Neural cell (in vitro differentiated cells): Measurements from ENCODE around the gene IGSF9B.

ENCODE experiments used
- CTCF ChIP-seq: fragments of 450-650 bp; IDR thresholded peaks from 2 replicates; pipeline ENCODE4 v1.5.1; 2014; ENCODE audit warnings: antibody characterized with exemption, mild to moderate bottlenecking, moderate library complexity; ENCODE audit not compliant: poor library complexity, severe bottlenecking
- EP300 ChIP-seq: fragments of 450-650 bp; conservative IDR thresholded peaks from 2 replicates; pipeline ENCODE4 v1.6.1; 2014; ENCODE audit warnings: antibody characterized with exemption, mild to moderate bottlenecking, moderate library complexity; ENCODE audit not compliant: poor library complexity, severe bottlenecking
- EZH2 ChIP-seq: fragments of 200-600, 300-800 bp; shearing (Covaris generic), sonication (generic); IDR thresholded peaks from 2 replicates; pipeline ENCODE4 v1.6.1; 2014; ENCODE audit warnings: antibody characterized with exemption, low read length, borderline replicate concordance, mild to moderate bottlenecking; ENCODE audit not compliant: insufficient read depth, poor library complexity, severe bottlenecking
- POLR2AphosphoS5 ChIP-seq: IDR thresholded peaks from 2 replicates; pipeline ENCODE4 v1.6.1; 2012
- RAD21 ChIP-seq: fragments of 450-650 bp; conservative IDR thresholded peaks from 2 replicates; pipeline ENCODE4 v1.6.1; 2014; ENCODE audit warnings: antibody characterized with exemption, mild to moderate bottlenecking, moderate library complexity
- SMC3 ChIP-seq: fragments of 450-650 bp; conservative IDR thresholded peaks from 2 replicates; pipeline ENCODE4 v1.6.1; 2014; ENCODE audit warnings: antibody characterized with exemption, mild to moderate bottlenecking, moderate library complexity; ENCODE audit not compliant: poor library complexity
- TAF1 ChIP-seq: IDR thresholded peaks from 2 replicates; pipeline ENCODE4 v1.6.1; 2012; ENCODE audit warnings: low read depth

- no peak for TF ChIP-seq RAD21
- TF ChIP-seq EP300, result no peak
- TF ChIP-seq CTCF, result no peak
- no peak for TF ChIP-seq EZH2
- TF ChIP-seq SMC3, result no peak
- TF ChIP-seq TAF1, result no peak
- no peak for TF ChIP-seq POLR2AphosphoS5
Observed at GRCh38 chr11:133872160-133872559, 84.6 kb downstream of the IGSF9B start.
